Stimulated activated CD4-positive, alpha-beta T cell treated with anti-CD3 and anti-CD28 coated beads, TNF-alpha, amount 100 ng/mL, for 4 hours (primary cell): Measurements from ENCODE around the gene SCAP.

Experiments
- DNase-seq, 3 experiments: peaks; one replicate each; pipeline ENCODE4 v3.0.0-alpha.2; 2020; ENCODE audit warnings: low read depth in 3 of 3

SCAP gene

GRCh38 chr3:47366833-47367232 lies 108.9 kb downstream of the SCAP start:
- no peak for DNase-seq

GRCh38 chr3:47365213-47366153 lies 110.3 kb downstream of the SCAP start:
- no peak for DNase-seq
